SK-N-SH (cell line): ENCODE measurements around the gene ACACA. TPM values are rescaled to one million over a fixed set of nuclear protein-coding genes. Genes with fewer than 3 reads are reported as not detected.

Experiments
- CTCF ChIA-PET: fragments of 300-600, 350-600 bp; formaldehyde crosslinking; extraction: SDS; loops from one replicate; lab custom pipeline; 2021; lab: Yijun Ruan, JAX
- POLR2A ChIA-PET: fragments of 350-600 bp; sonication (Branson Sonifier 250); formaldehyde crosslinking; extraction: SDS; loops from one replicate; lab custom pipeline; 2020; ENCODE audit warnings: antibody characterized with exemption, inconsistent platforms; lab: Yijun Ruan, JAX
- DNase-seq: peaks from one replicate; pipeline ENCODE4 v3.0.0; 2012
- H2AFZ ChIP-seq: fragments of 200-600 bp; sonication (generic); 2 replicates; pipeline ENCODE4 v1.8.1; 2016; ENCODE audit warnings: antibody characterized with exemption, mild to moderate bottlenecking, low read depth
- H3F3A ChIP-seq: fragments of 200-600 bp; sonication (generic); replicated peaks from 2 replicates; pipeline ENCODE3; 2016; ENCODE audit warnings: antibody characterized with exemption, mild to moderate bottlenecking; ENCODE audit not compliant: insufficient read depth
- H3K27ac ChIP-seq, 2 experiments: fragments of 200-500 bp in 1 of 2; fragments of 200-600 bp in 1 of 2; sonication (Bioruptor generic) in 1 of 2; sonication (generic), shearing (Covaris generic) in 1 of 2; 2 replicates each; pipeline versions ENCODE4 v1.5.1 to v1.6.1; 2014 to 2016; ENCODE audit warnings: low read depth in 2 of 2, inconsistent platforms in 1 of 2, low read length in 1 of 2, mild to moderate bottlenecking in 1 of 2, mixed read lengths in 1 of 2
- H3K27me3 ChIP-seq: fragments of 200-600 bp; sonication (generic), shearing (Covaris generic); 2 replicates; pipeline ENCODE4 v1.6.1; 2016; ENCODE audit warnings: mixed run types; ENCODE audit not compliant: insufficient read depth
- H3K36me3 ChIP-seq, 2 experiments: fragments of 200-500 bp in 1 of 2; fragments of 200-600 bp in 1 of 2; sonication (Bioruptor generic) in 1 of 2; sonication (generic) in 1 of 2; replicated peaks in 1 of 2; 2 replicates each; pipeline versions ENCODE3 to v1.5.1; 2014 to 2016; ENCODE audit warnings: low read length in 1 of 2, mild to moderate bottlenecking in 1 of 2; ENCODE audit not compliant: insufficient read depth in 2 of 2, control insufficient read depth in 1 of 2
- H3K4me1 ChIP-seq, 2 experiments: fragments of 200-500 bp in 1 of 2; fragments of 200-600 bp in 1 of 2; sonication (Bioruptor generic) in 1 of 2; sonication (generic), shearing (Covaris generic) in 1 of 2; 2 replicates each; pipeline versions ENCODE4 v1.5.1 to v1.6.1; 2014 to 2016; ENCODE audit warnings: low read depth in 1 of 2, low read length in 1 of 2, mixed run types in 1 of 2; ENCODE audit not compliant: insufficient read depth in 2 of 2, control insufficient read depth in 1 of 2
- H3K4me2 ChIP-seq: fragments of 200-600 bp; sonication (generic), shearing (Covaris generic); 2 replicates; pipeline ENCODE4 v1.6.1; 2017; ENCODE audit warnings: mixed run types
- H3K4me3 ChIP-seq, 2 experiments: fragments of 200-500 bp in 1 of 2; fragments of 200-600 bp in 1 of 2; sonication (Bioruptor generic) in 1 of 2; sonication (generic), shearing (Covaris generic) in 1 of 2; 2 replicates each; pipeline versions ENCODE4 v1.5.1 to v1.8.1; 2014 to 2016; ENCODE audit warnings: low read depth in 2 of 2, inconsistent platforms in 1 of 2, low read length in 1 of 2, mild to moderate bottlenecking in 1 of 2, mixed read lengths in 1 of 2, moderate library complexity in 1 of 2
- H3K79me2 ChIP-seq: fragments of 200-600 bp; sonication (generic); 2 replicates; pipeline ENCODE4 v1.8.1; 2017; ENCODE audit warnings: mild to moderate bottlenecking; ENCODE audit not compliant: insufficient read depth
- H3K9ac ChIP-seq: fragments of 200-600 bp; sonication (generic); 2 replicates; pipeline ENCODE4 v1.6.1; 2017; ENCODE audit warnings: mixed run types
- H3K9me2 ChIP-seq: fragments of 200-600 bp; sonication (generic); 2 replicates; pipeline ENCODE4 v1.6.1; 2017; ENCODE audit warnings: mixed run types
- H3K9me3 ChIP-seq: fragments of 200-600 bp; sonication (generic); 2 replicates; pipeline ENCODE4 v1.6.1; 2017; ENCODE audit warnings: mixed run types, mild to moderate bottlenecking, moderate library complexity
- H4K20me1 ChIP-seq: fragments of 200-600 bp; sonication (generic); 2 replicates; pipeline ENCODE4 v1.6.1; 2017; ENCODE audit warnings: mild to moderate bottlenecking, mixed run types; ENCODE audit not compliant: insufficient read depth
- CHD2 ChIP-seq: fragments of 150-350 bp; IDR thresholded peaks from 2 replicates; pipeline ENCODE4 v1.6.1; 2018; ENCODE audit warnings: low read length; ENCODE audit not compliant: partially characterized antibody
- CTCF ChIP-seq: fragments of 200-600 bp; sonication (generic); IDR thresholded peaks from 2 replicates; pipeline ENCODE4 v1.6.1; 2017; ENCODE audit warnings: antibody characterized with exemption, mild to moderate bottlenecking, moderate library complexity
- ELF1 ChIP-seq: IDR thresholded peaks from 2 replicates; pipeline ENCODE4 v1.4.0; 2012
- EZH2phosphoT487 ChIP-seq: fragments of 200-600 bp; sonication (generic); IDR thresholded peaks from 2 replicates; pipeline ENCODE4 v1.6.1; 2017; ENCODE audit warnings: low read depth, mixed run types, mild to moderate bottlenecking, antibody characterized with exemption, moderate library complexity, borderline replicate concordance
- FOXJ3 ChIP-seq: sonication (generic); formaldehyde crosslinking; IDR thresholded peaks from 2 replicates; pipeline ENCODE4 v1.5.1; 2020; ENCODE audit warnings: mild to moderate bottlenecking, missing genetic modification reagents
- GABPA ChIP-seq: IDR thresholded peaks from 2 replicates; pipeline ENCODE4 v1.4.0; 2012; ENCODE audit warnings: low read depth, mild to moderate bottlenecking
- MEF2A ChIP-seq: IDR thresholded peaks from 2 replicates; pipeline ENCODE4 v1.4.0; 2012; ENCODE audit warnings: low read depth, borderline replicate concordance
- PBX3 ChIP-seq: IDR thresholded peaks from 2 replicates; pipeline ENCODE4; 2012
- POLR2AphosphoS5 ChIP-seq: IDR thresholded peaks from 2 replicates; pipeline ENCODE4 v1.6.1; 2012; ENCODE audit warnings: low read depth, low read length
- RCOR1 ChIP-seq: fragments of 150-350 bp; IDR thresholded peaks from 2 replicates; pipeline ENCODE4 v1.6.1; 2017; ENCODE audit warnings: antibody characterized with exemption, low read length
- REST ChIP-seq: IDR thresholded peaks from 2 replicates; pipeline ENCODE4 v1.6.1; 2012; ENCODE audit warnings: mild to moderate bottlenecking, low read depth, low read length, moderate library complexity
- SIN3A ChIP-seq: IDR thresholded peaks from 2 replicates; pipeline ENCODE4 v1.6.1; 2012; ENCODE audit warnings: low read depth, mild to moderate bottlenecking, low read length, moderate library complexity, borderline replicate concordance
- TCF12 ChIP-seq: IDR thresholded peaks from 2 replicates; pipeline ENCODE4 v1.4.0; 2012
- TEAD4 ChIP-seq: IDR thresholded peaks from 2 replicates; pipeline ENCODE4 v1.4.0; 2012; ENCODE audit warnings: mild to moderate bottlenecking, borderline replicate concordance; ENCODE audit not compliant: insufficient read depth
- USF2 ChIP-seq: fragments of 150-350 bp; IDR thresholded peaks from 2 replicates; pipeline ENCODE4 v1.6.1; 2017; ENCODE audit warnings: antibody characterized with exemption, low read length, low read depth, borderline replicate concordance
- WGBS: methylation state at CpG from one replicate; pipeline ENCODE4 v1.1.6; 2017; ENCODE audit warnings: low lambda C conversion rate; 5-methylcytosine and 5-hydroxymethylcytosine counted together
- polyA plus RNA-seq, 3 experiments: library from polyadenylated mRNA; depleted of rRNA; stranded (reverse); fragments of >200 nt; gene quantifications; 2 replicates each; pipeline ENCODE4 v1.2.3, GENCODE V29; 2012

ACACA gene
- polyA plus RNA-seq, 1 of the 3 experiments (the other 2 are of a cell fraction), result 27.2 TPM

- Histone ChIP-seq H3F3A (no peaks in the 10 kb centered on the region), H3K9ac (no peak overlapping the region), H3K9me3 (no peaks in the 10 kb centered on the region), H3K4me2 (no peak overlapping the region), H3K4me1 (no peaks in the 10 kb centered on the region)
- WGBS, result 71% methylated on average over 2 of the region's 2 CpGs
- no peak for TF ChIP-seq FOXJ3 (CRISPR knock-in tag)
- TF ChIP-seq CHD2, result no peak
- TF ChIP-seq TCF12, result no peak
- no peak for TF ChIP-seq MEF2A
- TF ChIP-seq, all 33 proteins: peak for 0
- Histone ChIP-seq H2AFZ (no peak overlapping the region), H3K36me3 (no peaks in the 10 kb centered on the region), H3K79me2 (peaks cover 24% of the 10 kb centered on the region), H3K27me3 (no peaks in the 10 kb centered on the region), H3K4me3 (no peak overlapping the region), H3K9me2 (no peaks in the 10 kb centered on the region), H3K27ac (no peak overlapping the region), H4K20me1 (no peaks in the 10 kb centered on the region)
- CTCF ChIA-PET, result interaction anchor here (1.4 to 1.7 kb wide), 2 partner anchors 11 to 12 kb away, joined by 3 to 8 read pairs; no protein-coding TSS in a partner anchor
- POLR2A ChIA-PET, result no interaction called here
- no peak for DNase-seq
These were observed 64.0 kb downstream of the ACACA start for GRCh38 chr17:37342589-37342988.

- no peaks in the 10 kb centered on the region for H3F3A ChIP-seq
- TF ChIP-seq FOXJ3 (CRISPR knock-in tag) (no peak), EZH2phosphoT487 (no peak), PBX3 (no peak)
- TF ChIP-seq, all 33 proteins: peak for 0
- WGBS, result 80% methylated on average over 2 of the region's 2 CpGs
- POLR2A ChIA-PET, result no interaction called here
- H3K4me2 ChIP-seq, result no peak overlapping the region
- no peaks in the 10 kb centered on the region for H4K20me1 ChIP-seq
- H3K9me3 ChIP-seq, result no peaks in the 10 kb centered on the region
- peaks cover 0 to 7% of the 10 kb centered on the region in 2 experiments for H3K36me3 ChIP-seq
- no peaks in the 10 kb centered on the region for H3K9me2 ChIP-seq
- no peak overlapping the region for H3K9ac ChIP-seq
- H3K4me3 ChIP-seq, result no peak overlapping the region
- no peaks in the 10 kb centered on the region for H3K4me1 ChIP-seq
- H3K79me2 ChIP-seq, result peaks cover 24% of the 10 kb centered on the region
- no peak overlapping the region for H3K27ac ChIP-seq
- CTCF ChIA-PET, result interaction anchor here (1.1 kb wide), 1 partner anchor 53 kb away, joined by 3 read pairs; no protein-coding TSS in a partner anchor
- no peak overlapping the region for H2AFZ ChIP-seq
- no peaks in the 10 kb centered on the region for H3K27me3 ChIP-seq
- DNase-seq, result no peak
These were observed 65.8 kb downstream of the ACACA start for GRCh38 chr17:37340804-37341203.

GRCh38 chr17:37339321-37339720 lies 67.3 kb downstream of the ACACA start:
- peaks cover 0 to 7% of the 10 kb centered on the region in 2 experiments for H3K36me3 ChIP-seq
- peaks cover 24% of the 10 kb centered on the region for H3K79me2 ChIP-seq
- no peaks in the 10 kb centered on the region for H4K20me1 ChIP-seq
- no peaks in the 10 kb centered on the region for H3K9me3 ChIP-seq
- H2AFZ ChIP-seq, result no peak overlapping the region
- no peaks in the 10 kb centered on the region for H3K9me2 ChIP-seq
- H3F3A ChIP-seq, result no peaks in the 10 kb centered on the region
- H3K4me3 ChIP-seq, result no peak overlapping the region
- H3K4me2 ChIP-seq, result no peak overlapping the region
- H3K27ac ChIP-seq, result no peak overlapping the region
- H3K9ac ChIP-seq, result no peak overlapping the region
- H3K4me1 ChIP-seq, result no peaks in the 10 kb centered on the region
- POLR2A ChIA-PET, result no interaction called here
- CTCF ChIA-PET, result interaction anchor here (1.1 to 1.2 kb wide), 2 partner anchors 10 to 34 kb away, joined by 3 read pairs; no protein-coding TSS in a partner anchor
- WGBS, result 83% methylated on average over 3 of the region's 3 CpGs
- no peak for DNase-seq
- no peaks in the 10 kb centered on the region for H3K27me3 ChIP-seq
- TF ChIP-seq REST (no peak), USF2 (no peak), RCOR1 (no peak), ELF1 (no peak), SIN3A (no peak), CTCF (no peak), GABPA (no peak), TEAD4 (no peak), POLR2AphosphoS5 (no peak)
